A673 (cell line): ENCODE results near the gene PIGS. TPM values are rescaled to one million over a fixed set of nuclear protein-coding genes. Genes with fewer than 3 reads are reported as not detected.

Experiments
- BruUV-seq: library from RNA; stranded (reverse); fragments of 400-500 nt; replicated peaks from 2 replicates; lab custom pipeline; 2021; lab: Mats Ljungman, UMichigan
- CTCF ChIA-PET: fragments of 300-600 bp; sonication (Branson Sonifier 250); formaldehyde crosslinking; loops from one replicate; lab custom pipeline; 2022; ENCODE audit warnings: antibody characterized with exemption; lab: Charles Lee
- POLR2A ChIA-PET: fragments of 300-600 bp; sonication (Branson Sonifier 250); formaldehyde crosslinking; loops from one replicate; lab custom pipeline; 2022; ENCODE audit warnings: antibody characterized with exemption; ENCODE audit not compliant: low non-redundant PET; lab: Charles Lee
- DNase-seq: peaks from one replicate; pipeline ENCODE4 v3.0.0-alpha.2; 2015; ENCODE audit warnings: low spot score
- H3K27ac ChIP-seq: fragments of 200-600 bp; sonication (generic); 2 replicates; pipeline ENCODE4 v1.5.1; 2016; ENCODE audit warnings: mixed run types, low read depth, mild to moderate bottlenecking, mixed read lengths, antibody characterized with exemption, low read length; ENCODE audit not compliant: poor library complexity, severe bottlenecking
- H3K27me3 ChIP-seq: fragments of 200-600 bp; sonication (generic); replicated peaks from 2 replicates; pipeline ENCODE4 v1.6.1; 2017; ENCODE audit warnings: mixed run types, low read depth, mild to moderate bottlenecking, mixed read lengths, antibody characterized with exemption, low read length; ENCODE audit not compliant: insufficient read depth, poor library complexity
- H3K36me3 ChIP-seq: fragments of 200-600 bp; sonication (generic); 2 replicates; pipeline ENCODE4 v1.6.1; 2016; ENCODE audit warnings: mixed run types, mild to moderate bottlenecking, mixed read lengths, antibody characterized with exemption, low read length; ENCODE audit not compliant: insufficient read depth, poor library complexity, severe bottlenecking
- H3K4me1 ChIP-seq: fragments of 200-600 bp; sonication (generic); 2 replicates; pipeline ENCODE4 v1.6.1; 2017; ENCODE audit warnings: mixed run types, mild to moderate bottlenecking, mixed read lengths, antibody characterized with exemption, low read length; ENCODE audit not compliant: insufficient read depth, poor library complexity, severe bottlenecking
- H3K4me3 ChIP-seq: fragments of 200-600 bp; sonication (generic); 2 replicates; pipeline ENCODE4 v1.5.1; 2016; ENCODE audit warnings: low read depth, mixed run types, mild to moderate bottlenecking, mixed read lengths, low read length; ENCODE audit not compliant: poor library complexity, severe bottlenecking
- H3K9me3 ChIP-seq: fragments of 200-600 bp; sonication (generic); 2 replicates; pipeline ENCODE4 v1.6.1; 2016; ENCODE audit warnings: mixed run types, low read depth, mild to moderate bottlenecking, mixed read lengths, antibody characterized with exemption, low read length; ENCODE audit not compliant: poor library complexity, severe bottlenecking
- EZH2 ChIP-seq: fragments of 200-600 bp; sonication (generic); IDR thresholded peaks from 2 replicates; pipeline ENCODE4 v1.6.1; 2017; ENCODE audit warnings: borderline replicate concordance, low read depth, mild to moderate bottlenecking, mixed read lengths, antibody characterized with exemption, low read length; ENCODE audit not compliant: poor library complexity, severe bottlenecking
- intact Hi-C: fragments of 100-400 bp; cut with micrococcal nuclease; formaldehyde crosslinking; loops from one replicate; pipeline ENCODE4 v1.10.0; 2022; ENCODE audit not compliant: unreplicated experiment
- total RNA-seq: library from RNA; stranded (reverse); gene quantifications from 2 replicates; pipeline ENCODE4 v1.2.3, GENCODE V29; 2021
- TF ChIP-seq, protein P1 (sequence below): fragments of 300-800, 200-600 bp; sonication (generic); conservative IDR thresholded peaks from 2 replicates; pipeline ENCODE4 v1.5.1; 2017; ENCODE audit warnings: low read depth, mild to moderate bottlenecking, antibody characterized with exemption, low read length, moderate library complexity, mixed read lengths

Gene PIGS
- total RNA-seq, 1 experiment from 2014 or later = 51.6 TPM

DNA sequence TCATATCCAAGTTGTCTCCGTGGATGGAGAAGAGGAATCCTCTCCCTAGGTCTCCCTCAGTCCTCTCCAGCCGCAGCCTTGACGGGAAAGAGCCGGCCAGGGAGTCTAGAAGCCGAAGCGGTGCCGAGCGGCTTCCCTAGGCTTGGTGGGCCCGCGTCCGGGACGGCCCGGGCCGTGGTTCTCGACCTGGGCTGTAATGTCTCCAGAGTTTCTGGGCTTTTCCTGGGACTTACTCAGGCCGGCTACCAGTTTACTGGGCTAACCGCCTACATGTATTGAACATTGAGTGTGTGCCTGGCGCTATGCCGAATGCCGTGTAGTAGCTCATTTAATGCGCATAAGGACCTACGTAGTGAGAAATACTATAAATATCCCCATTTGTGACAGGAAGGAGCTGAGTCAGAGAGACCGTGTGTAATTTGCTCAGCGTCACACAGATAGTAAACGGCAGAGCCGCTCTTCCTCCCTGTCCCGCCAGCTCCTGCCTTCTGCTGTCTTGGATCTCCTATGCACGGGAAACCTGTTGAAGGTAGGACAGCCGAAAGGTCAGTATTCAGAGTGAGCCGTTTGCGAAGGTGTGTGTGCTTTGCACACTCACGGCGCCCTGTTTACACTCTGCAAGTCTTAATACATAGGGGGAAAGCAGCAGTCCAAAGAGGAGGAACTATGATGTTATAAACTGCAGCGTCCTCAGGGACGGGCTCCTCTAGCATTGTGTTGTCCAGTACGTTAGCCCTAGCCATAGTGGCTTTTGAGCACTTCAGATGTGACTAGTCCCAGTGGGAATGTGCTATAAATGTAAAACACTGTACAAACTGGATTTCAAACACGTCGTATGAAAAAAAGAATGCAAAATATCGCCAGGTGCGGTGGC is 28.2 kb upstream of the PIGS start:
- Histone ChIP-seq H3K4me3 (peak overlapping the region; percentile 96), H3K36me3 (peaks cover 22% of the 10 kb centered on the region), H3K9me3 (no peaks in the 10 kb centered on the region), H3K27ac (peak overlapping the region; percentile 95), H3K4me1 (peaks cover 10% of the 10 kb centered on the region), H3K27me3 (no peaks in the 10 kb centered on the region)
- ChIA-PET POLR2A (no interaction called here), CTCF (interaction anchor here (0.6 kb wide), 1 partner anchor 14 kb away, joined by 3 read pairs; the partner anchor contains the start of gene RSKR)
- intact Hi-C loops = no loop called here
- TSS peak; percentile 77 for BruUV-seq
- DNase-seq = peak; percentile 91
- TF ChIP-seq, protein P1, sequence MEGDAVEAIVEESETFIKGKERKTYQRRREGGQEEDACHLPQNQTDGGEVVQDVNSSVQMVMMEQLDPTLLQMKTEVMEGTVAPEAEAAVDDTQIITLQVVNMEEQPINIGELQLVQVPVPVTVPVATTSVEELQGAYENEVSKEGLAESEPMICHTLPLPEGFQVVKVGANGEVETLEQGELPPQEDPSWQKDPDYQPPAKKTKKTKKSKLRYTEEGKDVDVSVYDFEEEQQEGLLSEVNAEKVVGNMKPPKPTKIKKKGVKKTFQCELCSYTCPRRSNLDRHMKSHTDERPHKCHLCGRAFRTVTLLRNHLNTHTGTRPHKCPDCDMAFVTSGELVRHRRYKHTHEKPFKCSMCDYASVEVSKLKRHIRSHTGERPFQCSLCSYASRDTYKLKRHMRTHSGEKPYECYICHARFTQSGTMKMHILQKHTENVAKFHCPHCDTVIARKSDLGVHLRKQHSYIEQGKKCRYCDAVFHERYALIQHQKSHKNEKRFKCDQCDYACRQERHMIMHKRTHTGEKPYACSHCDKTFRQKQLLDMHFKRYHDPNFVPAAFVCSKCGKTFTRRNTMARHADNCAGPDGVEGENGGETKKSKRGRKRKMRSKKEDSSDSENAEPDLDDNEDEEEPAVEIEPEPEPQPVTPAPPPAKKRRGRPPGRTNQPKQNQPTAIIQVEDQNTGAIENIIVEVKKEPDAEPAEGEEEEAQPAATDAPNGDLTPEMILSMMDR = no peak
- TF ChIP-seq EZH2 = no peak

DNA sequence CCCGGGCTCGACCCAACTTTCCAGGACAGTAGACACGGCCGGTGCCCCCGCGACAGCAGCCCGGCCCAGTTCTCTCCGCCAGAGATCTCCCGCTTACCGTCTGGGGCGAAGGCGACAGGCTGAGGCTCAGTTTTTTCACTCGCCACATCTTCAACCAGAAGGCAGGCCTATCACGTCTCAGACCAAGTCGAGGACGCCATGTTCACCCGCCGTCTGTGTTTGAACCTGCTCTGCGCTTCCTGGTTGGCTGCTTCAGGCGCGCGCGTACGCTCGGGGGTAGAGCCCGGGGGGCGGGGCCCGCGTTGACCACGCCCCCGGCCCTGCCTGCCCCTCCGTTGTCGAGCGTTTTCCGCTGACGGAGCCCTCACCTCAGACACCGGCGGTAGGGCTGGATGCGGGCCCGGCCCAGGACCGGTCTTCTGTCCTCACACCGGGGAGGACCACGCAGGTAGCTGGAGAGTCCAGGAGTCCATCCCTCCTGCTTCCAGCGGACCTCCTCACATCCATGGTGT is 27.5 kb upstream of the PIGS start, which contains the start of gene SPAG5:
Gene SPAG5 (minus strand): TSS at position 227 of the 512 bp plus-strand sequence. CDS start 79 bp downstream, at position 148.
- ChIA-PET CTCF (interaction anchor here (0.6 to 1.2 kb wide), 2 partner anchors 14 to 15 kb away, joined by 3 read pairs; partner anchors contain the start of gene RSKR), POLR2A (no interaction called here)
- peak within 1 kb of the TSS; percentile 96 for H3K4me3 ChIP-seq
- H3K9me3 ChIP-seq = no peaks in the 10 kb centered on the region
- intact Hi-C loops = no loop called here
- no TSS peak for BruUV-seq
- peak; percentile 96 for DNase-seq
- H3K4me1 ChIP-seq = peaks cover 10% of the 10 kb centered on the region
- no peak for TF ChIP-seq EZH2
- TF ChIP-seq, protein P1 = no peak
- peaks cover 28% of the 10 kb centered on the region for H3K36me3 ChIP-seq
- H3K27me3 ChIP-seq = no peaks in the 10 kb centered on the region
- H3K27ac ChIP-seq = peak within 1 kb of the TSS; percentile 95

DNA sequence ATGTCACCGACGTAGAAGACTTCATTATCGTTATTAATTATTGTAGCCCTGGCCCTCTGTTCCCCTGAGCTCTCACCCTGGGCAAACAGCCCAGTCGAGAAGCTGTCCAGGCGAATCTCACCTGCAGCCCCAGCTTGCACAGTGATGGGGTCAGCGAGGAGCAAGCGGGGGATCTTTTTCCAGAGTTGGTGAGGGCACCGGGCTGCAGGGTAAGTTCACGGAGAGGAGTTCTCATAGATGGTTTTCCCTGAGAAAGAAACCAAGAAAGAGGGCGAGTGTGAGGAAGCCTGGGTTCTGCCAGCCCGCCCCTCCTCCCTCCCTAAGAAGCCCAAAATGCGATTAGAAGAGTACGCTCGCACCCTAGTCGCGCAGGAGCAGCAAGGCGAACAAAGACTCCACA is 27.1 kb upstream of the PIGS start:
- ChIA-PET POLR2A (no interaction called here), CTCF (interaction anchor here (1.0 to 1.2 kb wide), 2 partner anchors 15 to 49 kb away, joined by 3 read pairs; no protein-coding TSS in a partner anchor)
- TF ChIP-seq, protein P1 = no peak
- no peak for TF ChIP-seq EZH2
- no peak for DNase-seq
- Histone ChIP-seq H3K4me3 (peak overlapping the region; percentile 96), H3K9me3 (no peaks in the 10 kb centered on the region), H3K36me3 (peaks cover 32% of the 10 kb centered on the region), H3K27me3 (no peaks in the 10 kb centered on the region), H3K27ac (peak overlapping the region; percentile 95), H3K4me1 (peaks cover 10% of the 10 kb centered on the region)
- intact Hi-C loops = no loop called here
- TSS peak; percentile 63 for BruUV-seq
